IPS DF 4.7 (cell line): ENCODE measurements around the gene LTN1.

Experiments used
- DNase-seq: peaks from one replicate; pipeline ENCODE4 v3.0.0-alpha.2; 2013; ENCODE audit warnings: low spot score; ENCODE audit errors: extremely low read depth

Gene LTN1

GRCh38 chr21:28928578-28929420 is 63.9 kb downstream of the LTN1 start:
- DNase-seq = no peak

- DNase-seq = no peak
These were observed 65.5 kb downstream of the LTN1 start for GRCh38 chr21:28927130-28927529.

DNA sequence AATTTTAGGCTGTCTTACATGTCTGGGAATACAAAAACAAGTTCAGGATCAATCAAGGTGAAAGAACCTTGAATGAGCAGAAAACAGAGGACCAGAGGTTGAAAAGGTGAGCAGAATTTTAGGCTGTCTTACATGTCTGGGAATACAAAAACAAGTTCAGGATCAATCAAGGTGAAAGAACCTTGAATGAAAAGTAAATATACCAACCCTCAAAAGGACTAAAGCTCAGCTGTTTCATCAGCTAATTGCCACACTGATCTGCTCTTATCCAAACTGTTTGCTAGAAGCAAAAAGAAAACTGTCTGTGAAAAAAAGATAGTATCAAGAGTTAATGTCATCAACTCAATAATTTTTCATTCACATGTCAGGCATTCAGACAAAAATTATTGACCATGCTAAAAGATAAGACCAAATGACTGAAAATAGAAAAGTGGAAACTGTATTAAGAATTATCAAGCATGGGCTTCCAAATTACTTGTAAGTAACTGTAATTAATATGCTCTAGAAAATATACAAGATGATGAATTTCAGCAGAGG is 69.2 kb downstream of the LTN1 start:
- DNase-seq = no peak

DNA sequence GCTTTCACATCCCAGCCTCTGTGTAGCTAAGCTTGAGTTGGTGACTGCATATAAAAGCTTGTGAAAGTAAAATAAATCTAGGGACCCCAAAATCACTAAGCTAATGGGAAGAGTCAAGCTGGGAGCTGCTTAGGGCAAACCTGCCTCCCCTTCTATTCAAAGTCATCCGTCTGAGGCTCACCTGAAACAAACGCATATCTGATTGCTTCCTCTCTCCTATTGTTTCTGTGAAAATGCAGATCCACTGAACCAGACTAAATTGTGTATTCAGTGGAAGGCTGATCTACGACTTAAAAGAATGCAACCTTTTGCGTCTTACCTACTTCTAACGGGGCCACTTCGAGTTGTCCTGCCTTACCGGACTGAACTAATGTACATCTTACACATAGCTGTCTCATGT is 70.3 kb downstream of the LTN1 start:
- DNase-seq = peak; percentile 81

- DNase-seq = no peak
These were observed 76.4 kb downstream of the LTN1 start for GRCh38 chr21:28916150-28916893.

DNA sequence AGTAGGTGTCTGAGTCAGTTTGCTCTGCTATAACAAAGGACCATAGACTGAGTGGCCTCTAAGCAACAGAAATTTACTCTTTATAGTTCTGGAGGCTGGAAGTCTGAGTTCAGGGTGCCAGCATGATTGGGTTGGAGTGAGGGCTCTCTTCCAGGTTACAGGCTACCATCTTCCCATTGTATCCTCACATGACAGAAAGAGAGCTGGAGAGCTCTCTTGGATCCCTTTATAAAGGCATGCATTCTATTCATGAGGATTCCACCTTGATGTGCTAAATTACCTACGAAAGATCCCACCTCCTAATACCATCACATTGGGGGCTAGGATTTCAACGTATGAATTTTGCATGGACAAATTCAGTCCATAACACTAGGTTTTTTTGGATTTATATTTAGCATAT is 79.6 kb downstream of the LTN1 start:
- no peak for DNase-seq

DNA sequence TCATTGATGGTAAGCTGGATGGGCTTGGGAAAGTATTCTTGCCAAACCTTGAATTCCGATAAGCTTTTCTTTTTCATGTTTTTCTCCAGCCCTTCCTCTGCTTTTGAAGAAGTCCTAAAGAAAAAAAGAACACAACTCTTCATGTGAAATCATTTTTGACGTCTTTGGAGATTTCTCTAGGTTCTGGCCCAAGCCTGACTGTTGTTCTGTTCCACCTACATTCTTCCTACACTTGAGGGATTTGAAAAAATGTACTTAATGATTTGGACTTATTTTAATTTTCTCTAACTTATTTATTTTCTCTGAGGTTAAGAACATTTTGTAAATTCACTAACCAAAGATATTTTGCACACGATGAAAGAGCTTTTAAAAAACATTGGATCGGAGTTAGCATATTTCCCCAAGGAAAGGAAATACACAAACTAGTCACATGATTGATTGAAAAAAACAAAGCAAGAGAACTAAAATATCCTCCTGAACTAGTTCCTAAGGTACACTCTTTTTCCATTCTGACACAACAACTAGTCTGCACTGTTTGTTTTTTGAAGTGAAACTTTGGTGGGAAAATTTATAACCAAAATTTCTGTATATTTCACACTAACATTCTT is 82.3 kb downstream of the LTN1 start:
- DNase-seq = no peak

- no peak for DNase-seq
These were observed 84.3 kb downstream of the LTN1 start for GRCh38 chr21:28908351-28908750.

DNA sequence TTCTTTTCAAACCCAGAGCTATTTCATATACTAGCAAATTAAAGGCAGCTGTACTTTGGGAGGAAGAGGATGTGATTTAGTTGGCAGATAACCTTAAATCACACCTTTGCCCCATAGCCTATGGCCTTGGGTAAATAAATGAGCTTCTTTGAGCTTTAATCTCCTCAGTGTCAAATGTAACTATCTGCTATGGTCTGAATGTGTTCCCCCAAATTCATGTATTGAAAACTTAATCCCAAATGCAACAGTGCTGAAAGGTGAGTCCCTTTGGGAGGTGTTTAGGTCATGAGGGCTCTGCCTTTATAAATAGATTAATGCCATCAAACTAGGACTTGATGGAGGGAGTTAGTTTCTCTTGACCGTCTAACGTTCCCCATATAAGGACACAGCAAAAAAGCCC is 85.8 kb downstream of the LTN1 start:
- no peak for DNase-seq

DNA sequence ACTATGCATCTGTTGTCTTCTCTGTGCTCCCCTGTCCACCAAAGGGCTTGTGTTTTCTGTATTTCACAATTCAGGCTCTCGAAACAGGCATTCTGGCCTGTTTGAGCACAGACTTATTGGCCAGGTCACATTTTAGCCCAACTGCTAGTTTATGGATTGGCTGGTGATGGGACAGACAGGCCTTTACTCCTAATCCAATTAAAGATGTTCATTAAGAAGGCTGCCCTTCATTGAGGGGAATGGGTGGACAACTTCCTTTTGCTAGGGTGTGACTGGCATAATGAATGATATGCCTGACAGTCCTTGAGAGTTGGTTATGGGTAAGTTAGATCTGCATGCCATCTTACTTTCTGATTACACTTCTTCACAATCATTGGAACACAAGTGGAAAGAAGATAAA is 86.4 kb downstream of the LTN1 start:
- DNase-seq = no peak

DNA sequence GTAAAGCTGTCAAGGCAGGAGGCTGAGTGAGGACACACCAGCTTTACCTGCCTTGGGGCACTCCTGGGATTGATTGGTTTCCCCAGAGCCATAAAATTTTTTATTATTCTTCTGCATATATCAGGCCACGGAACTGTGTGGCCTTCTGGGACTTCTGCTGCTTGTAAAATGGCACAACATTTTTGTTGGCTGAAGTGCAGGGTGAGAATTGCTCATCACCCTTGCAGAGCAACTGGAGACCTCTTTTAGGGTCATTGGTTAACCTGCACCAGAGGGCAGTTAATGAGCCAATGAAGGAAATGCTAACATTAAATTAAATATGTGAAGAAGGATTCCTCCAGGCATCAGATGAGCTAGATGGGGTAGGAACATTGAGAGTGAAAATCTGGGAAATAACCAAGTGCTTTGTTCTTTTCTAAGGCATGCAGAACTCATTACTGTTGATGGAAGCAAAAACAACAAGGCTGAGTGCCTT is 87.7 kb downstream of the LTN1 start:
- DNase-seq = no peak

- no peak for DNase-seq
These were observed 89.2 kb downstream of the LTN1 start for GRCh38 chr21:28903448-28903847.

DNA sequence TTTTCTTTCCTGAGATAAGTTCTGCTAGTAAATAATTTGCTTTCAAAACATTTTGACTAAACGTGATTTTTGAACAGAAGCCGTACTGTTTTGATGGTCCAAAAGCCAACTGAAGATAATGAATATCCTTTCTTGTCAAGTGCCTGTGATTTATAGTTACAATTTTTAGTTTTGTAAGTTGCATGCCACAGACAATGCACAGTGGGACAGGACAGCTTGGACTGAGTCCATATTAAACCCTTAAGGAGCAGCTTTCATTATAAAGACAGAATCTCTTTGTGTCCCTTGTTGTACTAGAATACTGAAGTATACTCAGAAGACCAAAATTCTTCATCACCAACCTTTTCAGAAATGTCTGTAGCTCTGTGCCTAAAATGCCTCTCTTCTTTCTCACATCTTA is 92.2 kb downstream of the LTN1 start:
- no peak for DNase-seq

GRCh38 chr21:28899744-28900143 is 92.9 kb downstream of the LTN1 start:
- no peak for DNase-seq

DNA sequence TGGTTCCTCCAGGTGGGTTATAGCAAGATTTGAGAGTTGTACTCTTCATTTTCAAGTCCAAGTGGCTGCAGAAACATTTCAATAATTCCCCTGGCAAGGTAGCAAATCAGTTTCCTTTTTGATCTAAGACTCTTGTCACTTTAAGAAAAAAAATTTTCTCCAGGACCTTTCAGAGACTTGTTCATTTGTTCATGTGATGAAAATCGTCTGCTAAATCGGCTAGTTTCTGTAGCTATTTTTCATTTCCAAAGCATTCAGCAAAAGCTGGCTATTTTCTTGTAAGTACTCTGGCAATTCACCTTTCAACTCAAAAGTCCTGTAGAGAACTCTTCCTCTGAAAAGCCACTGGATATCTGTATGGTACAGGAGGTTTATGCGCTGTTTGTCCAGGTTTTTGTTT is 93.5 kb downstream of the LTN1 start:
- DNase-seq = no peak

DNA sequence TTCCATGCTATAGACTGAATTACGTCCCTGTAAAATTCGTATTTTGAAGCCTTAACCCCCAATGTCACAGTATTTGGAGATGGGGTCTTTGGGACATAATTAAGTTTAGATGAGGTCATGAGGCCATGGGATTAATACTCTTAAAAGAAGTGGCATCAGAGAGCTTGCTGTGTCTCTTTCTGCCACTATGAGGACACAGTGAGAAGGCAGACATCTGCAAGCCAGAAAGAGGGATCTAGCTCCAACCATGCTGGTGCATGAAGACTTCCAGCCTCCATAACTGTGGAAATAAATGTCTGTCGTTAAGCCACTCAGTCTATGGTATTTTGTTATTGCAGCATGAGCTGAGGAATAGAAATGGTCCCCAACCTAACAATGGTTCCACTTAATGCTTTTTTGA is 99.0 kb downstream of the LTN1 start:
- DNase-seq = no peak

DNA sequence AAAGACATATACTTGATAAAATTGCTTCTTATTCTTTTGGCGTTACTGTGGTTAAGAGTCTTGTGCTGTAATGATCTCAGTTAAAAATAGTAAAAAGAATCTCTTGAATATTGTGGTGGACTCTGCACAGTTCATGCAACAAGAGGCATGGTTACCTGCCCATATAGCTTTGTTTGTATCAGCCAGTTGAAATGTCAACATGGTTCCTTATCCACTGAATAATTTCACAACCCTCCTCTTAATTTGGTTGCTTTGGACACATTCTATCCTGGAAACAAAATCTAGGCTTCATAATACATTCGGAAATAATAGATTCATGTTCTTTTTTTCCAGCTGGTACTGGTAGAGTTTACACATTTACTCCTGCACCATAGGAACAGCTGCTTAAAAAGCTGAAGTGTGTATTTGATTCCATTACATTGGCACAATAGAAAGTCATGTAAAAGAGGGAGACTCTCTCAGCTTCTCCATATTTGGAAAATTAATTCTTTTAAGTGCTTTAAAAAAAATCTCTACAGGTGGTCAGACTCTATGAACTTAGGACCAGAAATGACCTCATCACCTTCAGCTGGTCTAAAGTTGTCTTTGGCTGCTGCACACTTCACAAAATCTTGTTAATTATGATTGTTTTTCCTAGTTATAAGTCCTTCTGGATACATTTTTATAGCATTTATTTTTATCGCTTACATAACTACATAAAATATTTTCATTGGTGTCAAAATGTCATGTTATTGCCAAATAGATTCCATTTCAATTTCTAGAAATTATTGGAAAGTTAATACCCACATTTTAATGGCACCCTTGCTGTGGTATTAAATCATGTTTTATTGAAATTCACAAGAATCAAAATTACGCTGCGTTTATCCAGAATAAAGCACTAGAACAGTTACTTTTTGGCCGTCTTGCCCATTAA is 100.2 kb downstream of the LTN1 start:
- no peak for DNase-seq

DNA sequence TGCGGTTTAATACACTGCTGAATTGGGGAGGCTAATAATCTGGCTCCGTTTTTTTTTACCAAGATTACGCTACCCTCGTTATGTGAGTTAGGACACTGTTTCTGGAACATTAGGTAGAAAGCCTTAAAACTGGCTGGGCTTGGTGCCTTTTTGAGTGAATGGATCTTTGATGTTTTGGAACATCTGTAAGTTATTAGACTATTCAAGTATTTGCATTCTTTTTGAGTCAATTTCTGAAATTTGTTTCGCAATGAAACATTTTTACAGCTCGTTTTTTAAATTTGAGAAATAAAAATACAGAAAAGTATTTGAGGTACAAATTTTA is 106.9 kb downstream of the LTN1 start:
- DNase-seq = no peak

DNA sequence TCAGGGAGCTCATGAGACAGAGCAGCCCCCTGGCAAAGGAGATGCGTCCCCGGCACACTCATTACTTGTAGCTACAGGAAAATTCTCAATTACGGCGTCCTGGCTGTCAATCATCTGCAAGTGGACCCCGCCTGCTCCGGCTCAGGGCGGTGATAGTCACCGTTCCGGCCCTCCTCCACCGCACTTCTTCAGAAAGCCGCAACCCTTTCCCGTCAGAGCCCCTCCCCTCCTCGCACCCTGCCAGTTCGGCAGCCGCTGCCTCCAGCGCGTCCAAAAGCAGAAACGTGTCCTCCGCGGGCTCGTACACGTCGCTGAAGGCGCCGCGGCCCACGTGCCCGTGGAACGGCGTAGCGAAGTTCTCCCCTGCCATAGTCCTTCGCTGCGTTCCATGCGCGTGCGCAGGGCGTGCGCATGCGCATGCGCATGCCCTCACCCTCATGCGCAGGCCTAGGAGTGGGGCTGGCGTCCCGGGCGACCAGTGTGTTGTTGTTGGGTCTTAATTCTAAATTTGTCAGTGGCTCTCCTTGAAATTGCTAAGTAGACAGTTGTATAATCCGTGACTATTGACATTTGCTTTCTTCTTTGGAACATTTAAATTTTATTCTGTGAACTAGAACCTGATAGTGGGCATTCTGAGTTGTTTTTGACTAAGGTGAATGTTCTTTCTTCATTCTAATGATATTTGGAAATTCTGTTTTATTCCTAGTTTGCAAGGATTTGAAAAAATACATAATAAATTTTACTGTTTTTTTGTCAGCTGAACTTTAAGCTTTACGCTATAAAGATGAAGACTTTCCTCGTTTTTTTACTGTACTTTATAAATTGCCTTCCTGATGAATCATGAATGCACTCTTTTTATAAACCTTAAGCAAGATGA is 107.5 kb downstream of the LTN1 start:
- DNase-seq = peak; percentile 64

DNA sequence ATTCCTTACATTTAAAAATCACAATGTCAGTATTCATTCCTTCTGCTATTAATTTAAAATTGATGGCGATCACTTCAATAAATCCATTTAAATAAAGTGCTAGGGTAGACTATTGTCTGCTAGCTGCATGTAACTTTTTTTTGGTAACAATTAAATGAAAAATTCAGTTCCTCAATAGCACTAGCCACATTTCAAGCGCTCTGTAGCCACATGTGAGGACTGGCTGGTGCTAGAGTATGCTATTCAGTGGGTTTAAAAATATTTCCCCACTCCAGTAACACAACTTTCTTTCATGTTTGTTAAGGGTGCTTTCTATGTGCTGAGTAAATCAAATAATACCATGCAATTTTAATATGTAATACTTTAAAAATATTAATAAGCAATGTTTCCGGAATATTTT is 108.2 kb downstream of the LTN1 start:
- DNase-seq = no peak
